HepG2 (cell line): Measurements from ENCODE around the gene CCT6A. TPM values are rescaled to one million over a fixed set of nuclear protein-coding genes. Genes with fewer than 3 reads are reported as not detected.

Experiments used
- ATF4 ChIP-seq, 2 experiments: fragments of 450-650 bp in 1 of 2; sonication (generic) in 1 of 2; formaldehyde crosslinking; IDR thresholded peaks; 2 replicates each; pipeline versions ENCODE4 v1.5.0 to v1.8.0; 2020 to 2022; ENCODE audit warnings: mild to moderate bottlenecking in 1 of 2, missing genetic modification reagents in 1 of 2
- ATF6 ChIP-seq: sonication (generic); formaldehyde crosslinking; conservative IDR thresholded peaks from 2 replicates; pipeline ENCODE4 v1.4.0; 2020; ENCODE audit warnings: missing genetic modification reagents
- CBX5 ChIP-seq: sonication (generic); formaldehyde crosslinking; IDR thresholded peaks from 2 replicates; pipeline ENCODE4 v1.4.0; 2020; ENCODE audit warnings: missing genetic modification reagents, borderline replicate concordance
- FOXA3 ChIP-seq: IDR thresholded peaks from 2 replicates; pipeline ENCODE4 v1.6.1; 2016; ENCODE audit warnings: missing genetic modification reagents, missing compliant biosample characterization
- KDM1A ChIP-seq: IDR thresholded peaks from 2 replicates; pipeline ENCODE4 v1.6.1; 2016; ENCODE audit warnings: missing compliant biosample characterization
- KDM3A ChIP-seq: IDR thresholded peaks from 2 replicates; pipeline ENCODE4 v1.6.1; 2018; ENCODE audit warnings: low read depth, missing compliant biosample characterization
- TEAD2 ChIP-seq: sonication (generic); formaldehyde crosslinking; IDR thresholded peaks from 2 replicates; pipeline ENCODE4 v1.9.0; 2021; ENCODE audit warnings: missing genetic modification reagents
- TSC22D2 ChIP-seq: sonication (generic); formaldehyde crosslinking; IDR thresholded peaks from 2 replicates; pipeline ENCODE4 v1.5.1; 2020; ENCODE audit warnings: missing genetic modification reagents, mild to moderate bottlenecking, borderline replicate concordance
- ZBTB7A ChIP-seq: sonication (generic); formaldehyde crosslinking; IDR thresholded peaks from 2 replicates; pipeline ENCODE4 v1.8.0; 2022; ENCODE audit warnings: mild to moderate bottlenecking, missing genetic modification reagents
- ZHX1 ChIP-seq: sonication (generic); formaldehyde crosslinking; IDR thresholded peaks from 2 replicates; pipeline ENCODE4 v1.8.1; 2022; ENCODE audit warnings: low read depth, mild to moderate bottlenecking, missing genetic modification reagents
- ZNF138 ChIP-seq: sonication (generic); formaldehyde crosslinking; IDR thresholded peaks from 2 replicates; pipeline ENCODE4 v1.5.0; 2020; ENCODE audit warnings: mild to moderate bottlenecking, low read depth, missing genetic modification reagents
- ZNF333 ChIP-seq: sonication (generic); formaldehyde crosslinking; IDR thresholded peaks from 2 replicates; pipeline ENCODE4 v1.4.0; 2020; ENCODE audit warnings: mild to moderate bottlenecking, missing genetic modification reagents, borderline replicate concordance
- ZNF597 ChIP-seq: sonication (generic); formaldehyde crosslinking; IDR thresholded peaks from 2 replicates; pipeline ENCODE4 v1.5.0; 2020; ENCODE audit warnings: missing genetic modification reagents
- ZNF646 ChIP-seq: sonication (generic); formaldehyde crosslinking; IDR thresholded peaks from 2 replicates; pipeline ENCODE4 v1.9.0; 2021; ENCODE audit warnings: mild to moderate bottlenecking, missing genetic modification reagents
- ZNF652 ChIP-seq: IDR thresholded peaks from 2 replicates; pipeline ENCODE4 v1.6.1; 2016; ENCODE audit warnings: low read depth, borderline replicate concordance
- ZNF850 ChIP-seq: sonication (generic); formaldehyde crosslinking; conservative IDR thresholded peaks from 2 replicates; pipeline ENCODE4 v1.9.0; 2021; ENCODE audit warnings: mild to moderate bottlenecking, missing genetic modification reagents
- polyA plus RNA-seq, 8 experiments: library from polyadenylated mRNA; depleted of rRNA in 3 of 8; stranded (reverse) in 7 of 8; unstranded in 1 of 8; fragments of >200 nt; fragmentation: Illumina TruSeq in 4 of 8; extraction: Trizol in 4 of 8; gene quantifications; 2 replicates each; pipeline versions ENCODE4 v1.2.1 to v1.2.3, GENCODE V29; 2011 to 2016; ENCODE audit warnings: low read depth in 4 of 8, missing spikeins in 1 of 8, mixed read lengths in 1 of 8; ENCODE audit not compliant: insufficient read depth in 1 of 8
- total RNA-seq, 5 experiments: library from RNA; depleted of rRNA; stranded (reverse); fragments of >200 nt; fragmentation: Illumina TruSeq; extraction: Trizol; gene quantifications; 2 replicates each; pipeline ENCODE4 v1.2.3, GENCODE V29; 2016; ENCODE audit warnings: low read depth in 1 of 5

Gene CCT6A
- total and polyA plus RNA-seq, 2 of the 13 experiments (the other 11 are each of a cell fraction or from before 2014, with no cell fraction given), result 219 to 292 TPM

GRCh38 chr7:56007167-56007652 lies 44.4 kb upstream of the CCT6A start (continued):
- TF ChIP-seq ATF6 (CRISPR knock-in tag) (no peak), ZNF646 (CRISPR knock-in tag) (no peak), ZHX1 (no peak), TSC22D2 (CRISPR knock-in tag) (0 out of 2 replicates have a peak, but pooled peaks have one; percentile 45), ZNF333 (CRISPR knock-in tag) (no peak), ZNF597 (CRISPR knock-in tag) (no peak), CBX5 (CRISPR knock-in tag) (peak; percentile 67; the same call in 1 of the 2 replicates), TEAD2 (no peak), ATF4 (CRISPR knock-in tag; IDR thresholded peaks at IDR 0.05) (peak in 1 of 2 experiments; percentile 76; a peak in 2 of 4 replicates), KDM3A (peak; percentile 80; the same call in 1 of the 2 replicates), ZNF138 (CRISPR knock-in tag) (no peak), ZNF850 (CRISPR knock-in tag) (no peak), ZBTB7A (CRISPR knock-in tag) (no peak), FOXA3 (peak; percentile 89), ZNF652 (CRISPR knock-in tag) (no peak), KDM1A (peak; percentile 84)
